Lower leg skin (tissue), 4 donors: ENCODE measurements around the gene DAB2IP. TPM values are rescaled to one million over a fixed set of nuclear protein-coding genes. Genes with fewer than 3 reads are reported as not detected.

ENCODE experiments used
- DNase-seq, 2 donors: peaks; one replicate each; pipeline ENCODE4 v3.0.0-alpha.2; 2019; ENCODE audit warnings: low spot score in 2 of 2
- H3K4me3 ChIP-seq: fragments of 200-600 bp; sonication (generic); 2 replicates; pipeline ENCODE4 v1.5.1; 2017; ENCODE audit warnings: mild to moderate bottlenecking, low read depth; ENCODE audit not compliant: poor library complexity, severe bottlenecking
- POLR2A ChIP-seq, 2 donors: fragments of 450-650 bp; IDR thresholded peaks; one replicate each; pipeline ENCODE4 v1.6.1; 2016 to 2017; ENCODE audit warnings: antibody characterized with exemption in 2 of 2, mild to moderate bottlenecking in 1 of 2, moderate library complexity in 1 of 2
- WGBS, 2 donors: methylation state at CpG; one replicate each; pipeline ENCODE4 v1.1.5; 2018; 5-methylcytosine and 5-hydroxymethylcytosine counted together
- intact Hi-C: fragments of 100-400 bp; cut with DNase I; formaldehyde crosslinking; loops from one replicate; pipeline ENCODE4 v1.15.0; 2023; ENCODE audit warnings: low total_unique reads
- total RNA-seq, 4 donors: library from RNA; depleted of rRNA; stranded (reverse); fragments of >200 nt; gene quantifications; one replicate each; pipeline ENCODE4 v1.1.0, GENCODE V29; 2016
- TF ChIP-seq, protein P1 (sequence below), 3 donors: fragments of 450-650 bp; IDR thresholded peaks; one replicate each; pipeline ENCODE4 v1.5.1; 2016; ENCODE audit warnings: antibody characterized with exemption in 3 of 3, mild to moderate bottlenecking in 3 of 3, moderate library complexity in 2 of 3

The DAB2IP gene
- total RNA-seq, 4 donors from 2014 or later = 42.5 to 68.0 (median 57.0) TPM

GRCh38 chr9:121768416-121769015, 117.1 kb downstream of the DAB2IP start:
- DNase-seq = no peak
- 88 to 97% methylated on average over 9 to 15 of the region's 15 CpGs for WGBS, 2 donors
- intact Hi-C loops = no loop called here

DNA sequence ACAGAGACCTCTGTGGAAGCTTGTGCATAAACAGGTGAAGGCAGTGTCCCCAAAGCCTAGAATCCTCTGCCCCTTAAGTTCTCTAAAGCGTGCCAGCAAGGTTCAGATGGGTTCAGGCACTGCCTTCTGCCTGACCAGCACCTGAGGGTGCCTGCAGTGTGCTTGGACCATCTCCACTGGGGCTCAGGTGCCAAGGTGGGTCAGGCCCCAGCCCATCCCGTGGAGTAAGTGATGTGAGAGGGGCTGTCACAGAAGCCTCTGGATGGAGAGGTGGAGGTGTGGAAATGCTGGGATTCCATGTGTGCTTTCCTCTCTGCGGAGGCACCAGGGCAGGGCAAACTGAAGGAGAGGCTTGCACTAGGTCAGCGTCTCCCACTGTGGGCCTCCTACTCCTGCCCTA, 118.5 kb downstream of the DAB2IP start:
- intact Hi-C loops = no loop called here
- WGBS, 2 donors = 94 to 98% methylated on average over 4 of the region's 4 CpGs
- TF ChIP-seq, protein P1, sequence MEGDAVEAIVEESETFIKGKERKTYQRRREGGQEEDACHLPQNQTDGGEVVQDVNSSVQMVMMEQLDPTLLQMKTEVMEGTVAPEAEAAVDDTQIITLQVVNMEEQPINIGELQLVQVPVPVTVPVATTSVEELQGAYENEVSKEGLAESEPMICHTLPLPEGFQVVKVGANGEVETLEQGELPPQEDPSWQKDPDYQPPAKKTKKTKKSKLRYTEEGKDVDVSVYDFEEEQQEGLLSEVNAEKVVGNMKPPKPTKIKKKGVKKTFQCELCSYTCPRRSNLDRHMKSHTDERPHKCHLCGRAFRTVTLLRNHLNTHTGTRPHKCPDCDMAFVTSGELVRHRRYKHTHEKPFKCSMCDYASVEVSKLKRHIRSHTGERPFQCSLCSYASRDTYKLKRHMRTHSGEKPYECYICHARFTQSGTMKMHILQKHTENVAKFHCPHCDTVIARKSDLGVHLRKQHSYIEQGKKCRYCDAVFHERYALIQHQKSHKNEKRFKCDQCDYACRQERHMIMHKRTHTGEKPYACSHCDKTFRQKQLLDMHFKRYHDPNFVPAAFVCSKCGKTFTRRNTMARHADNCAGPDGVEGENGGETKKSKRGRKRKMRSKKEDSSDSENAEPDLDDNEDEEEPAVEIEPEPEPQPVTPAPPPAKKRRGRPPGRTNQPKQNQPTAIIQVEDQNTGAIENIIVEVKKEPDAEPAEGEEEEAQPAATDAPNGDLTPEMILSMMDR (IDR thresholded peaks at IDR 0.05) = no peak
- TF ChIP-seq POLR2A (IDR thresholded peaks at IDR 0.05) = no peak
- no peak overlapping the region for H3K4me3 ChIP-seq
- DNase-seq = no peak

More at GRCh38 chr9:121768416-121769015, 117.1 kb downstream of the DAB2IP start:
- TF ChIP-seq, protein P1 (IDR thresholded peaks at IDR 0.05) = no peak
- no peak for TF ChIP-seq POLR2A (IDR thresholded peaks at IDR 0.05)
- no peak overlapping the region for H3K4me3 ChIP-seq

- intact Hi-C loops = no loop called here
- WGBS, 2 donors = 87 to 89% methylated on average over 10 of the region's 10 CpGs
Observed at GRCh38 chr9:121770415-121771273, 119.2 kb downstream of the DAB2IP start.

GRCh38 chr9:121771418-121771817, 120.0 kb downstream of the DAB2IP start:
- no peak for DNase-seq
- H3K4me3 ChIP-seq = no peak overlapping the region
- intact Hi-C loops = no loop called here
- WGBS, 2 donors = 77 to 88% methylated on average over 5 of the region's 5 CpGs
- TF ChIP-seq, protein P1 (IDR thresholded peaks at IDR 0.05) = no peak
- no peak for TF ChIP-seq POLR2A (IDR thresholded peaks at IDR 0.05)

More at GRCh38 chr9:121770415-121771273, 119.2 kb downstream of the DAB2IP start:
- no peak for TF ChIP-seq POLR2A (IDR thresholded peaks at IDR 0.05)
- TF ChIP-seq, protein P1 (IDR thresholded peaks at IDR 0.05) = no peak
- no peak for DNase-seq
- no peak overlapping the region for H3K4me3 ChIP-seq

- no peak for DNase-seq
- 91 to 92% methylated on average over 16 of the region's 16 CpGs for WGBS, 2 donors
- intact Hi-C loops = no loop called here
- H3K4me3 ChIP-seq = no peak overlapping the region
- TF ChIP-seq POLR2A (IDR thresholded peaks at IDR 0.05) = no peak
- TF ChIP-seq, protein P1 (IDR thresholded peaks at IDR 0.05) = no peak
Observed at GRCh38 chr9:121771851-121772599, 120.6 kb downstream of the DAB2IP start.
